Medulla oblongata (tissue), 1 donor: Measurements from ENCODE around the gene CDKN1C.
"Not testable (repeated sequence)": the region's sequence is repeated elsewhere in the genome, so short reads cannot be mapped to it uniquely, and the experiment has no call there.

Experiments
- DNase-seq: peaks from one replicate; pipeline ENCODE4 v3.0.0-alpha.2; 2015; ENCODE audit errors: extremely low spot score

CDKN1C gene

GRCh38 chr11:2909133-2909902 is 23.7 kb upstream of the CDKN1C start:
- DNase-seq, result no peak

GRCh38 chr11:2908130-2908529 is 22.6 kb upstream of the CDKN1C start:
- DNase-seq, result no peak

- not testable (repeated sequence) for DNase-seq
Observed at GRCh38 chr11:2905299-2905698, 19.7 kb upstream of the CDKN1C start.

GRCh38 chr11:2904153-2905052 is 18.8 kb upstream of the CDKN1C start:
- DNase-seq, result no peak

GRCh38 chr11:2903672-2904011 is 18.1 kb upstream of the CDKN1C start:
- no peak for DNase-seq

- no peak for DNase-seq
Observed at GRCh38 chr11:2902784-2903671, 17.5 kb upstream of the CDKN1C start.

- peak; percentile 83 for DNase-seq
Observed at GRCh38 chr11:2901854-2902783, 16.5 kb upstream of the CDKN1C start.

- DNase-seq, result no peak
Observed at GRCh38 chr11:2901196-2901796, 15.7 kb upstream of the CDKN1C start.

- DNase-seq, result peak; percentile 48
Observed at GRCh38 chr11:2899080-2899783, 13.7 kb upstream of the CDKN1C start.

- peak; percentile 51 for DNase-seq
Observed at GRCh38 chr11:2898366-2899079, 12.9 kb upstream of the CDKN1C start.

GRCh38 chr11:2897048-2897447 is 11.5 kb upstream of the CDKN1C start:
- DNase-seq, result no peak

GRCh38 chr11:2896047-2896446 is 10.5 kb upstream of the CDKN1C start:
- no peak for DNase-seq

GRCh38 chr11:2893935-2894334 is 8.4 kb upstream of the CDKN1C start:
- no peak for DNase-seq

GRCh38 chr11:2892967-2893528 is 7.5 kb upstream of the CDKN1C start:
- no peak for DNase-seq

- DNase-seq, result peak; percentile 38
Observed at GRCh38 chr11:2892215-2892966, 6.8 kb upstream of the CDKN1C start.

GRCh38 chr11:2891326-2892214 is 6.0 kb upstream of the CDKN1C start:
- no peak for DNase-seq
